Stimulated activated CD8-positive, alpha-beta memory T cell treated with anti-CD3 and anti-CD28 coated beads, Interleukin-12 subunit alpha, Interleukin-12 subunit beta, amount 100 ng/mL, for 24 hours (primary cell): ENCODE results near the gene ARSI.

Experiments used
- DNase-seq: peaks from one replicate; pipeline ENCODE4 v3.0.0-alpha.2; 2020; ENCODE audit errors: extremely low read depth

The ARSI gene

DNA sequence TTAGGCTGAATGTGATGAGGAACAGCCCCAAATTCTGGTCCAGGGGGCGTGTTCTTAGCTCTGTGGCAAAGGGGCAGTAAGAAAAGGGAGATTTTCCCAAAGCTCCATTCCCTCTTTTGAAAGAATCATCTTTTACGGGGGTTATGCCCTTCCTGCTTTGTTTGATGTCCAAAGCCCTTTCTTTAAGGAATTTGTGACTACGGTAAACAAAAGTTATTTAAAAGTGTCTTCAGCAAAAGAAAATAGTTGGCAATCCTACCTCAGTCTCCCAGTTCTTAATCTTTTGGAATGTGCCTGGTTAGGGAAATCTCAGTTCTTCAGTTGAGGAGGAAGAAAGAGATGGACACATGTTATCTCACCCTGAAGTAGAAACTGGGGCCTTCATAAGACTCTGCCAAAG lies 24.4 kb upstream of the ARSI start:
- no peak for DNase-seq

GRCh38 chr5:150326707-150327106 lies 24.0 kb upstream of the ARSI start:
- DNase-seq = no peak

- no peak for DNase-seq
Measured at GRCh38 chr5:150325426-150325825, 22.7 kb upstream of the ARSI start.

GRCh38 chr5:150323819-150324218 lies 21.1 kb upstream of the ARSI start:
- no peak for DNase-seq

DNA sequence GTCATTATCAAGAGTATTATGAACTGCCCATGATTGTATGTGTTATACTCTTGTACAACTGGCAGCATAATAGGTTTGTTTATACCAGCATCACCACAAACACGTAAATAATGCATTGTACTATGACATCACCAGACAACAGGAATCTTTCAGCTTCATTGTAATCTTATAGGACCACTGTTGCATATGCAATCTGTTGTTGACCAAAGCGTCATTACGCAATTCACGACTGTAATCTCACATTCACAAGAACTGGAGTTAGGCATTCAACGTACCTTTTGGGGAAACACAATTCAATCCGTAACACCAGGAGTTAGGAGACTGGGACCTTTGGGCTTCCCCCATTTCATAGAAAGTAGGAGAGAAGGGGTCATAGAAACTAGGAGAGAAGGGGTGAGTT lies 20.4 kb upstream of the ARSI start:
- no peak for DNase-seq

DNA sequence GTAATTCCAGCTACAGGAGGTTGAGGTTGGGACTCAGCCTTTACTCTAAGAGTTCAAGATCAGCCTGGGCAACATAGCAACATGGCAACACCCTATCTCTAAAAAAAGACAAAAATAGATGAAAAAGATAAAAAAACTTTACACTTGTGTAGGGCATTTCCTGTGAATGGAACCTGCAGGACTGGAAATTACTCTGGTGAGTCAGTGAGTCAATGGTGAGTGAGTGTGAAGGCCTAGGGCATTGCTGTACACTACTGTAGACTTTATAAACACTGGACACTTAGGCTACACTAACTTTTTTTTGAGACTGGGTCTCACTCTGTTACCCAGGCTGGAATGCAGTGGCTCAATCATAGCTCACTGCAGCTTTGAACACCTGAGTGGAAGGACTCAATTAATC lies 19.5 kb upstream of the ARSI start:
- DNase-seq = no peak

DNA sequence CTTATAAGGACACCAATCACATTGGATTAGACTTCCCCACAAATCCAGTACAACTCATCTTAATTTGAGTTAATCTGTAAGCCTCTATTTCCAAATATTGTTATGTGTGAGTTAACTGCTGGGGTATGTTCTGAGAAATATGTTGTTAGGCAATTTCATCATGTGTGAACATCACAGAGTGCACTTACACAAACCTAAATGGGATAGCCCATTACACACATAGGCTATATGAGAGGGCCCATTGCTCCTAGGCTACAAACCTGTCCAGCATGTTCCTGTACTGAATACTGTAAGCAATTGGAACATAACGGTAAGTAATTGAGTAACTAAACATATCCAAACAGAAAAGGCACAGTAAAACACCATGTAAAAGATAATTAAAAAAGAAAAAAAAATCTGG lies 19.1 kb upstream of the ARSI start:
- DNase-seq = no peak

GRCh38 chr5:150321211-150321610 lies 18.5 kb upstream of the ARSI start:
- no peak for DNase-seq

DNA sequence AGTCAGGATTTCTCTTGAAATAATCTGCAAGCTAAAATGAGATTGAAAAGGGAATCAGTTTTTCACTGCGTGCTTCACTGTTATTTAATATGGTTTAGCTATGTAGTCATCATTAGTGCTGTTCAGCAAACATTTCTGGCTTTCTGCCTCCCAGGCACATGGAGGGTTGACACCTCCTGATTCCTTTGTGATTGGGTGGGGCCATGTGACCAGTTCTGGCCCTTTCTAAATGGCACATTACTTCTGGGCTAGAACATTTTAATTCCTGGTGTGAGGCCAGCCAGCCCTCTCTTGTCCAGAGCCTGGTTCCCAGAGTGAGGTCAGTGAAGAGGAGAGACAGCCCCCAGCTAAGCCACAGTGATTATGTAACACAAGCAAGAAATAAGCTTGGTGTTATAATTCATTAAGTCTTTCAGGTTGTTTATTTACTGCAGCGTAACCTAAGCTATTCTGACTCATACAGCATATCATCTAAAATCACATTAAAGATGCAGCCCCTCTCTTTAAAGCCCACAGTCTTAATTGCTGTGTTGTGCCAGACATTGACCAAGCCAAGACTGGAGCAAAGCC lies 17.4 kb upstream of the ARSI start:
- no peak for DNase-seq

DNA sequence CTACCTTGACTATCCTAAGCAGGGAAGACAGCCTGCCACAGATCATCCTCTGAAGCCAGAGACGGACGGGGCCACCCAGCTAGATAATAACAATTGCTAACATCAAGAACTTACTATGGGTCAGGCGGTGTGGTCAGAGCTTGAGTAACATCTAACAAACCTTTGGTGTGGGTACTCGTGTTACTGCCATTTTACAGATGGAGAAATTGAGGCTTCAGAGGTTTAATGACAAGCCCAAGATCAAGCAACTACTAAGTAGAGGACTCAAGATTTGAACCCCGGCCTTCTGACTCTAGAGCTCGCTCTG lies 16.7 kb upstream of the ARSI start:
- DNase-seq = no peak

- no peak for DNase-seq
Measured at GRCh38 chr5:150318613-150319483, 16.1 kb upstream of the ARSI start.

GRCh38 chr5:150317048-150318003 lies 14.6 kb upstream of the ARSI start:
- DNase-seq = no peak

DNA sequence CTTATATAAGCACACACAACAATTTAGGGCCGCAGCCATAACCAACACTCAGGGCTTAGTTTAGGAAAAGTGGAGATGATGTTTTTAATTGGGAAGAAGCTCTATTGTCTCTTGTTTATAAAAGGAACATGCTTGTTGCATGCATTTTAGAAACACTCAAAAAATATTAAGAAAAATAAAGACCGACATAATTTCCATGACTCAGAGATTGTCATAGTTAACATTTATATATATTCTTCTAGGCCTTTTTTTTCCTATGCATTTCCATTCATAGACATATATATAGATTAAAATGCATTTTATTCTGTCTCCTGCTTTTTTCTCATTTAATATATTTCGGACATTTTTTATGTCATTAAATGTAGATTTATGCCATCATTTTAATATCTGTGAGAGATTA lies 13.6 kb upstream of the ARSI start:
- DNase-seq = no peak

GRCh38 chr5:150315245-150315644 lies 12.5 kb upstream of the ARSI start:
- DNase-seq = no peak

- no peak for DNase-seq
Measured at GRCh38 chr5:150313921-150314716, 11.4 kb upstream of the ARSI start.

DNA sequence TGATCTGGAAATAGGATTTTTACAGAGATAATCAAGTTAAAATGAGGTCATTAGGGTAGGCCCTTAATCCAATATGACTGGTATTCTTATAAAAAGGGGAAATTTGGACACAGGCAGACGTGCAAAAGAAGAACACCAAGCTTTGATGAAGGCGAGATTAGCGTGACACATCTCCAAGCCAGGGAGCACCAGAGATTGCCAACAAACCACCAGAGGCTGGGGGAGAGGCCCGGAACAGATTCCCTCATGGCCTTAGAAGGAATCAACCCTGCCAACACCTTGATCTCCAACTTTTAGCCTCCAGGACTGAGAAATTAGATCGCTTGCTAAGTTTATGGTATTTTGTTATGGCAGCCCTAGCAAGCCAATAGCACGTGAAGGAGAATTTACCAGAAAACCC lies 10.8 kb upstream of the ARSI start:
- DNase-seq = no peak

GRCh38 chr5:150312518-150312917 lies 9.8 kb upstream of the ARSI start:
- no peak for DNase-seq

GRCh38 chr5:150311015-150311692 lies 8.4 kb upstream of the ARSI start:
- no peak for DNase-seq

- DNase-seq = no peak
Measured at GRCh38 chr5:150310246-150310645, 7.5 kb upstream of the ARSI start.

DNA sequence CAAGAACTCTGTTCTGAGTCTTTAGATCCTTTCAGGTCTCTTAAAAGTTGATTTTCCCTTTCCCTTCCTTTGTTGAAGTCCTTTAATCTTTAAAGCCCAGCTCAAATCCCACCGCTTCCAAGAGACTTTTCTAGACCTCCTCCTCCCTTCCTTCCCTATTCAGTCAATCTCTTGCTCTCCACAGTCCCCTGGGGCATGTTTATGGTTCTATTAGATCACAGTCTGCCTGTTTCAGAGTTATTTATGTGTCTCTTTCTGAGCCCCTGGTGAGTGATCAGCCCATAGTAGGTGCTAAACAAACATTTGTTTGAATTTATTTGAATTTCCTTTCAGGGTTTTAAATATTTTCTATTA lies 7.2 kb upstream of the ARSI start:
- no peak for DNase-seq

DNA sequence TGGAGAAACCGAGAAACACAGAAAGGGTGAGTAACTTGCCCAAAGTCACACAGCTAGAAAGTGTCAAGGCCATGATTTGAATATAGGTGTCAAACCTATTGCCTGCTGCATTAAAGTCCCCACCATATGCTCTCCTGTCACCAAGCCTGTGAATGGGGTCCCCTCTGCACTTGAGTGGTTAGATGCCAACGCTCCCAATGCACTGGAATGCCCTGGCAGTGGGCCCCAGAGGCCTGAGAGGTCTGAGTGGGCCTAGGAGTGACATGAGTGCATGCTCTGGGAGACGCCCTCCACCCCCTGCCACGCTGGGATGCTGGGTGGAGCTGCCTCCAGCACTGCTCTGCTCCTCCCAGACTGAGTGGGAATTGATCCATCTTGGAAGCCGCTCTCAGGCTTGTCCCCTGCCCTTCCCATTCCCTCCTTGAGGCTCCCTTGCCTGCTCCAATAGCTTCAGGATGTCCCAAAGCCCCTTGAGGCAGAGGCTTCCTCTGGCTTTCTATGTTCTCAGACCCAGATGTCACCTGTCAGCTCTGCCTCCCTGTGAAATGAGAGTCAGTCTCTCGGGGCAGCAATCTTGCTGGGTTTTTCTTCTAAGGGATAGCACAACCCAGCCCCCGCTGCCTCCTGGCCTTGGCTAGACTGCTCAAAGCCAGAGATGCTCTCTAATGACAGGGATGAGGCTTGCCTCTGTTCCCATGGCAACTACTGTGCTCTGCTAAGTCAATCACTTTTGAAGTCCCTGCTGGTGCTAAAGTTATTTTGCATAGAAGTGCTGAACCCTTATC lies 6.6 kb upstream of the ARSI start:
- no peak for DNase-seq
